Measurements from ENCODE around the gene STX16.

Gene STX16

DNA sequence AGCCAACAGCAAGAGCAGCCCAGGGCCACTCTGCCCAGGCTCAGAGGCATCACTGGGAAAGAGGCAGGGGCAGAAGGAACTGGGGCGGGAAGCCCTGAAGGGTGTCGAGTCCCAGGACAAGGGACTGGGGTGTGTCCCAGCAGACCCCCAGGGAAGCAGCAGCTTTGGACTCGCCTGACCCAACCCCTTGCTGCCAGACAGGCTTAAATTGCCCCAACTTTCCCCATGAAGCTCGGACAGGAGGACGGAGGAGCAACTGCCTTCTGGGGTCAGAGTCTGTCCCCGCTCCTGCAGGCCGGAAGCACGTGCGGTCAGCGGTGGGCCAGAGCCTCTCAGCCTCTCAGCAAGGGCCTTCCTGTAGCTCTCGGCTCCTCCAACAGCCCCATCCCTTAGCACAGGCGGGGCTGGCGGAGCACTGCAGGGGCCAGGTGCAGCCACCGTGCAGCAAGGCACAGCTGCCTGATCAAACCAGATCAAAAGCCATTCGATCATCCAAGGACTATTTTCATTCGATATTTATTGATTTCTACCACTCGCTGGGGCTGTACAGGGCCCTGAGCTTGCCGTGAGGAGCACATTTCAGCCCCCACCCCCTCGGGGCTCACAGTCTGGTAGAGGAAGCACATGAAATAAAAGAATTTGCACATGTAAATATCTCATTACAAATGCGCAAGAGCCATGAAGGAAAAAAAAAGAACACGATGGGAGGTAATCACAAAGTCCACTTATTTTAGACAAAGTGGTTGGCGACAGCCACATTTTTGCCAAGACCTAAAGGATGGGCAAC lies 31.8 kb upstream of the STX16 start:
- DNase-seq: no peak

- DNase-seq: no peak
Observed at GRCh38 chr20:58619864-58620431, 31.1 kb upstream of the STX16 start.

- DNase-seq: no peak
Observed at GRCh38 chr20:58621906-58622548, 29.1 kb upstream of the STX16 start.

GRCh38 chr20:58622671-58623578 lies 28.2 kb upstream of the STX16 start:
- DNase-seq: no peak

GRCh38 chr20:58623579-58624473 lies 27.3 kb upstream of the STX16 start:
- no peak for DNase-seq

GRCh38 chr20:58624687-58625086 lies 26.4 kb upstream of the STX16 start:
- no peak for DNase-seq

GRCh38 chr20:58625585-58625984 lies 25.5 kb upstream of the STX16 start:
- DNase-seq: no peak

GRCh38 chr20:58626051-58626450 lies 25.0 kb upstream of the STX16 start:
- DNase-seq: no peak

GRCh38 chr20:58627212-58628072 lies 23.6 kb upstream of the STX16 start:
- DNase-seq: no peak

DNA sequence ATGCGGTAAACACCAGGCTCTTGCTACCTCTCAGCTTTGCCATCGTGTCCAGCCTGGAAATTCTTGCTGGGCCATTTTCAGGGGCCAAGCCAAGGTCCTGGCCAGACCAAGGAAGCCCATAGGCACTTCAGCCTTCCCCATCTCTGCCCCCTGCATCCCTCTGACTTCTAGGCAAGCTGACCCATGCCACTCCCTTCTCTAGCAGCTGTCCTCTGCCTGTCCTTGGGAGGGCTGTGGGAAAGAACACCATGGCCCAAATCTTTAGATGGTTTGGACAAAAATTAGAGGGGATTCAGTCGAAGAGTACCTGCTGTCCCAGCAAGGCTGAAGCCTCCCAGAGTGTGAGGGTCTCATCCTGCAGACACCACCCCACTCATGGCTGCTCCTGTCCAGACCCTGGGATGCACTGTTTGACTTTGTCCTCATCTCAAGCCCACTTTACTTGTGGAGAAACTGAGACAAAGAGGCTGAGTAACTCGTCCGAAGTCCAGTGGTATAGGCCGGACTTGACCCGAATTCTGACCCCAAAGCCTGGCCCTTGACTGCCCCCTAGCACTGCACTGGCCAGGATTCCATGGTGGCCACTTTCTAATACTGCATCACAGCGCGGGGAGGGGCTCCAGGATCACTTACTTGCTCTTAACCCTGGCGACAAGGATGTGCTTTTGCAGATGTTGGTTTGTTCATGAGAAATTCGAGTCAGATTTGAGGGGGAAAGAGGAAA lies 22.4 kb upstream of the STX16 start:
- no peak for DNase-seq

GRCh38 chr20:58629215-58629580 lies 21.9 kb upstream of the STX16 start:
- DNase-seq: no peak

DNA sequence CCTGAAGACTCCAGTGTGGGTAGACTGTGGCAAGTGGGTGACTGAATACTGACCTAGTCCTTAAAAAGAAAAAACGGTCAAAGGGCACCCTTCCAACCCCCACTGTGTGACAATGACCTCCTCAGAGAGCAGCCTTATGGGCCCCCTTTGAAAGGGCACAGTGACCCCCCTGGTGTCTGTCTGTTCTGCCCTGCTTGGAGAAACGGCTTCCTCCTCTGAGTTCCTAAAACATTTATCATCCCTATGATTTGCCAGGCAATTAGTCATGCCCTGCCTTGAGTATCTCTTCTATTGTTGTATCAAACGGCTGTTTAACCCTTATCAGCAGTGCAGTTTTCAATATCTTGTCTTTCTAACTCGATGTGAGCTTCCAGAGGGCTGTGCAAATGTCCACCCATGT lies 21.0 kb upstream of the STX16 start:
- DNase-seq: no peak

DNA sequence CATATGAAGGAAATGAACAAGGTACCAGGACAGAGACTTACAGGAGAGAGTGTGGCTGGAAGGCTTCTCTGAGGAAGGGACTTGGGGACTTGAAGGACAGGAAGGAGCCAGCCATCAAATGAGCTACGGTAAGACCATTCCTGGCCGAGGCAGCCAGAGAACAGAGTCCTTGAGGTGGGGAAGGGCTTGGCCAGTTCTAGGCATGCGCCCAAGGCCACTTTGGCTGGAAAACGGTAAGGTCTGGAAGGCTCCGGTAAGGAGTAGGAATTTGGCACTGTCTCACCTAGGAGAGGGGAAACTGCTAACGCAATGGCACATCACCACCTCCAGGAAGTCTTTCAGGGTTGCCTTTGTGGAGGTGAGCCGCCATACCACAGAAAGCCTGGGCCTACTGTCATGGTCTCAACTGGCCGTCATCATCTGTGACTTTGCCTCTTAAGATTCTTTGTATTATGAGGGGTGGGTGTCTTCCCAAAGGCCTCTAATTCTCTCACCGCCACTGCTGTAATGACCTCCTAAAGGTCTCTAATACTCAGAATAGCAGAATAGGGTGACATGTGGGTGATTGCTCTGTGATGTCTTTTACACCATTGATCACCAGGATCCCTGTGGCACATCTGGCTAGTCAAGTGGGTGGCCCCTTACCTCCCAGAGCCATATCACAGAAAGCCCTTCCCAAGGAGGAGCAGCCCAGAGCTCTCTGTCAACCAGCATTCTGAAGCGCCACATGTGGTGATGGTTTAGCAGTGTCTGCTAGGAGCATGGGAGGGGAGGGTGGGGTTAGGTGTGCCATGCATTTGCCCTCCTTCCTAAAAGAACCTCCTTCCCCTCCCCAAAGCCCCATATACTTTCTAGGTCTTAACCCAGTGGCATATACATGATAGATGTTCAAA lies 17.7 kb upstream of the STX16 start:
- no peak for DNase-seq

GRCh38 chr20:58634059-58634458 lies 17.0 kb upstream of the STX16 start:
- no peak for DNase-seq

DNA sequence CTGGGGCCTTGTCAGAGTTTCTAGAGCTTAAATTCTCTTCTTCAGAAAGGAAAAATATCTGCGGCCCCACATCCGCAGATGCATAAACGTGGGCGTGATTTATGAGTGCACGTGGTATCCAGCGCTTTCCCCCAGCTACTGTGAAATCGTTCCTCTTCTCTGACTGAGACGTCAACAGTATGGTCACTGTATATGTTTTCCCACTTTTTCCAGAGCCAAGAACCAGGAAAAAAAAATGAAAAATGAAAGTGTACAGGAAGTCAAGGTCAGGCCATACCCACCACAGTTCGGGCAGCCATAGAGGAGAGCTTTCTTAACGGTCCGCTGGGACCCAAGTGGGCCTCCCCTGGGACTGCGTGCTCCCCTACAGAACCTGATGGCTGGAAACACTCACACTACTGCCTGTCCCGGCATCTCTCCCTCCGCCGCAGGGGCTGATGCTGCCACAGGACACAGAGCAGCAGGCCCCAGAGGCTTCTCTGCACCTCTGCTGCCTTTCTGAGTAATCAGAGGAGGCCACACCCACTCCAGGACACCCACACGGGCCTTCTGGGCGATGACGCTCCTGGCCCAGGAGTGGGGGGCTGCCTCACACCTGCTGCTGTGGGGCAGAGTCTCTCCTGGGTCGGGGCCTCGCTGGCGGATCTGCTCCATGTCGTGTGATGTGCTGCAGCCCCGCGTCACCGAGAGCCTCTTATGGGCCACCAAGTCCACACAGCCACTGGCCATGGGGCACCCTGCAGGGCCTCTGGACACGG lies 16.4 kb upstream of the STX16 start:
- DNase-seq: no peak

DNA sequence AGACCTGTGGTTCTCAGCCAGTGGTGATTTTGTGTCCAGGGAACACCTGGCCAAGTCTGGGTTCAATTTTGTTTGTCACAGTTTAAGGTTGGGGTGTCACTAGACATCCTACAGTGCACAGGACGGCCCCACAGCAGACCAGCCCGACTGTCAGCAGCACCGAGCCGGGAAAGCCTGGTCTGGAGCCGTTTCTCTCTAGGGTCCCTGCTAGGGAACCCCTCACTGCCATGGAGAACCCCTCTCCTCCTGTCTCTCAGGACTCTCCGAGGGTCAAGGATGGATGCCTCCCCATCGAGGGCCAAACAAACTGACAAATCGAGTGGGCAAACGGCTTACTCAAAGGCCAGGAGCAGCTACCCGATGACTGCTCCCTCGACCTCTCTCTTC lies 15.8 kb upstream of the STX16 start:
- DNase-seq: no peak

DNA sequence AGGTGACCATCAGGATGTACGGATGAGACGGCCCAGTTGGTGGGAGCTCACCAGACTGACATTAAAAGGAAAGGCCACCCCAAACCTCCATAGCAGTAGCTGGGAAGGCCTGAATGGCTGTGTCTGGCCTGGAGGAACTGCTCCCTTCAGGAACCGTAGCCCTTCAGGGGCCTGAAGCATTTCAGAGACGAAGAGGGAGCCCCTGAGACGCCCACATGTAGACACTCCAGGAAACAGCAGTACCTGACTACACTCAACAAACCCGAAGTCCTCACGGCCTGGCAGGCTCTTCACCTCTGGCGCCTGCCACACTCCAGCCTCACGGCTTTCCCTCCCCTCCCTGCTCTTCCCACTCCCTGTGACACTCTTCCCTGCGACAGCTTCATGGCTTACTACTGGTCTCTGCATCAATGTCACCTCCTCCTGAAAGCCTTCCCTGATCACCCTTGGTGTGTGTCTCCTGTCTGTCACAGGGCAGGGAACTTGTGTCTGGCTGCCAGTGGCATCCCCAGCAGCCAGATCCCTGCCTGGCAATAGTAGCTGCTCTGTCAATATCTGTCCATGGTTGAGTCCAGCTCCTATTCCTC lies 14.6 kb upstream of the STX16 start:
- DNase-seq: no peak

DNA sequence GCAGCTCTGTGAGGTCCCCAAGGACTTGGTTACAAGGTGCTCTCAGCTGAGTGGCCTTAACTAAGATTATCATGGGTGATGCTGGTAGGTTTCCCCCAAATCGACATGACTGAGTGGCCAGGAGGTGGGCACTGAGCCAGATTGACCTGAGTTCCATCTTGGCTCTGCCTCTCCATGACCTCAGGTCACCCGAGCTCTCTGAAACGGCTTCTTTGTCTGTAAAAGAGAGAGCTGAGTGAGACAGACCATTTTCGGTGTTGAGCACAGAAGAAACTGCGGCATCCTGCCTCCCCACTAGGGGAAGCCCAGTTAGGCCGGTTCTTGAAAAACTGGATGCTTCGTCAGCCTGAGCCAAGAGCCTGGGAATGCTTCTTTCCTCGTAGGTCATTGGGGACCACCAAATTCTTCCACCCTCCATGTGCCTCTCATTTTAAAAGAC lies 14.1 kb upstream of the STX16 start:
- DNase-seq: no peak
